Endothelial cell of umbilical vein (primary cell): ENCODE measurements around the gene CCDC74B. TPM values are rescaled to one million over a fixed set of nuclear protein-coding genes. Genes with fewer than 3 reads are reported as not detected.
"Not testable (repeated sequence)": the region's sequence is repeated elsewhere in the genome, so short reads cannot be mapped to it uniquely, and the experiment has no call there.

ENCODE experiments used
- BruUV-seq: library from RNA; stranded (reverse); fragments of 400-500 nt; replicated peaks from 2 replicates; lab custom pipeline; 2021; lab: Mats Ljungman, UMichigan
- CTCF ChIA-PET: fragments of 300-600, 350-600 bp; sonication (Branson Sonifier 250); formaldehyde crosslinking; loops from one replicate; lab custom pipeline; 2021; ENCODE audit warnings: antibody characterized with exemption, inconsistent platforms; lab: Charles Lee
- POLR2A ChIA-PET: fragments of 300-600, 350-600 bp; sonication (Branson Sonifier 250); formaldehyde crosslinking; loops from one replicate; lab custom pipeline; 2021; ENCODE audit warnings: antibody characterized with exemption, inconsistent platforms; lab: Charles Lee
- DNase-seq: peaks from one replicate; pipeline ENCODE4 v3.0.0-alpha.2; 2011; ENCODE audit warnings: low read depth, low spot score
- FAIRE-seq: peaks from 2 replicates; lab custom pipeline; 2011; peaks lifted over from hg19 to GRCh38; lab: Jason Lieb, UNC
- H2AFZ ChIP-seq: 2 replicates; pipeline ENCODE4 v1.6.0; 2012; ENCODE audit warnings: low read depth, low read length, control low read depth, inconsistent platforms
- H3K27ac ChIP-seq: 2 replicates; pipeline ENCODE4 v1.5.1; 2011; ENCODE audit warnings: low read depth, mild to moderate bottlenecking, control low read depth, low read length, moderate library complexity; ENCODE audit not compliant: insufficient read depth
- H3K27me3 ChIP-seq, 2 experiments: 2 replicates each; pipeline versions ENCODE4 v1.6.0 to v1.6.1; 2011; ENCODE audit warnings: low read length in 2 of 2, mixed read lengths in 1 of 2; ENCODE audit not compliant: control insufficient read depth in 2 of 2, insufficient read depth in 2 of 2
- H3K36me3 ChIP-seq, 2 experiments: 2 replicates in 1 of 2; 3 replicates in 1 of 2; pipeline ENCODE4 v1.5.1; 2011; ENCODE audit warnings: low read length in 2 of 2, mild to moderate bottlenecking in 1 of 2, moderate library complexity in 1 of 2; ENCODE audit not compliant: control insufficient read depth in 2 of 2, insufficient read depth in 2 of 2; ENCODE audit errors: extremely low read depth in 1 of 2
- H3K4me1 ChIP-seq: 3 replicates; pipeline ENCODE4 v1.5.1; 2011; ENCODE audit warnings: mild to moderate bottlenecking, low read length; ENCODE audit not compliant: control insufficient read depth, insufficient read depth; ENCODE audit errors: extremely low read depth
- H3K4me2 ChIP-seq: 2 replicates; pipeline ENCODE4 v1.6.1; 2011; ENCODE audit warnings: low read length, control low read depth, mixed read lengths; ENCODE audit not compliant: insufficient read depth
- H3K4me3 ChIP-seq, 3 experiments: fragments of 200-600 bp in 1 of 3; sonication (generic), shearing (Covaris generic) in 1 of 3; replicated peaks in 1 of 3; 2 replicates each; pipeline ENCODE4 v1.5.1; 2011 to 2016; ENCODE audit warnings: control low read depth in 3 of 3, low read length in 3 of 3, mild to moderate bottlenecking in 2 of 3, inconsistent platforms in 1 of 3, low read depth in 1 of 3, moderate library complexity in 1 of 3; ENCODE audit not compliant: insufficient read depth in 1 of 3
- H3K79me2 ChIP-seq: 2 replicates; pipeline ENCODE4 v1.6.0; 2012; ENCODE audit warnings: low read length, inconsistent platforms; ENCODE audit not compliant: control insufficient read depth, insufficient read depth
- H3K9ac ChIP-seq: replicated peaks from 2 replicates; pipeline ENCODE3; 2011; ENCODE audit warnings: low read length, control low read depth; ENCODE audit not compliant: insufficient read depth; ENCODE audit errors: extremely low read depth
- H3K9me1 ChIP-seq: replicated peaks from 3 replicates; pipeline ENCODE4 v1.6.0; 2011; ENCODE audit warnings: mild to moderate bottlenecking, low read length; ENCODE audit not compliant: control insufficient read depth, insufficient read depth; ENCODE audit errors: extremely low read depth
- H3K9me3 ChIP-seq: replicated peaks from 2 replicates; pipeline ENCODE4 v1.5.1; 2012; ENCODE audit warnings: low read length, inconsistent platforms; ENCODE audit not compliant: control insufficient read depth, insufficient read depth
- H4K20me1 ChIP-seq: replicated peaks from 2 replicates; pipeline ENCODE3; 2011; ENCODE audit warnings: mild to moderate bottlenecking, low read length; ENCODE audit not compliant: control insufficient read depth, insufficient read depth; ENCODE audit errors: extremely low read depth
- EZH2 ChIP-seq: IDR thresholded peaks from 2 replicates; pipeline ENCODE4 v1.6.1; 2012; ENCODE audit warnings: borderline replicate concordance, low read depth, mild to moderate bottlenecking, moderate library complexity, low read length, inconsistent platforms; ENCODE audit not compliant: severe bottlenecking
- FOS ChIP-seq: IDR thresholded peaks from 2 replicates; pipeline ENCODE4 v1.6.1; 2011; ENCODE audit warnings: mild to moderate bottlenecking, low read length, moderate library complexity, borderline replicate concordance; ENCODE audit not compliant: insufficient read depth
- GATA2 ChIP-seq: IDR thresholded peaks from 2 replicates; pipeline ENCODE4 v1.7.0; 2011; ENCODE audit warnings: low read depth, mild to moderate bottlenecking, moderate library complexity, mixed read lengths, low read length; ENCODE audit not compliant: insufficient read length, insufficient read depth
- JUN ChIP-seq: IDR thresholded peaks from 2 replicates; pipeline ENCODE4 v1.6.1; 2011; ENCODE audit warnings: borderline replicate concordance, low read depth; ENCODE audit not compliant: insufficient read length, insufficient read depth
- MYC ChIP-seq: IDR thresholded peaks from one replicate; pipeline ENCODE4 v1.6.1; 2011; ENCODE audit warnings: mild to moderate bottlenecking, low read depth, low read length
- POLR2A ChIP-seq: IDR thresholded peaks from 2 replicates; pipeline ENCODE4 v1.6.1; 2012; ENCODE audit warnings: low read depth, mild to moderate bottlenecking, control low read depth, low read length
- POLR2AphosphoS5 ChIP-seq: IDR thresholded peaks from 2 replicates; pipeline ENCODE4 v1.6.1; 2012; ENCODE audit warnings: low read depth, mild to moderate bottlenecking, control low read depth, low read length, moderate library complexity; ENCODE audit not compliant: insufficient read depth
- dilution Hi-C: fragments of 300-500 bp; cut with MboI; formaldehyde crosslinking; loops from one replicate; pipeline ENCODE4 v1.15.0; 2019; ENCODE audit warnings: low sequenced_read_pairs; ENCODE audit not compliant: extremely low pct_ligation_motif_present
- intact Hi-C: fragments of 100-400 bp; cut with micrococcal nuclease; formaldehyde crosslinking; loops from one replicate; pipeline ENCODE4 v1.10.0; 2022
- polyA plus RNA-seq, 4 experiments: library from polyadenylated mRNA; depleted of rRNA in 3 of 4; stranded (reverse) in 3 of 4; unstranded in 1 of 4; fragments of >200 nt; gene quantifications; 2 replicates each; pipeline versions ENCODE4 v1.2.1 to v1.2.3, GENCODE V29; 2011 to 2012; ENCODE audit warnings: missing spikeins in 1 of 4
- total RNA-seq: library from RNA; stranded (reverse); gene quantifications from 2 replicates; pipeline ENCODE4 v1.2.3, GENCODE V29; 2021
- TF ChIP-seq, protein P1 (sequence below), 2 donors: IDR thresholded peaks; 1 replicate in 1 of 2; 2 replicates in 1 of 2; pipeline ENCODE4 v1.5.1; 2011; ENCODE audit warnings: low read length in 2 of 2, mild to moderate bottlenecking in 2 of 2, moderate library complexity in 2 of 2, control low read depth in 1 of 2, inconsistent platforms in 1 of 2, low read depth in 1 of 2; ENCODE audit not compliant: insufficient read depth in 1 of 2; ENCODE audit errors: extremely low read depth in 1 of 2
- TF ChIP-seq, protein P2 (sequence below): IDR thresholded peaks from 2 replicates; pipeline ENCODE4 v1.6.1; 2011; ENCODE audit not compliant: insufficient read depth, insufficient read length

The CCDC74B gene
- total and polyA plus RNA-seq, 2 donors (not counting 3 experiments of a cell fraction or from before 2014, with no cell fraction given), result 4.6 to 4.8 TPM

DNA sequence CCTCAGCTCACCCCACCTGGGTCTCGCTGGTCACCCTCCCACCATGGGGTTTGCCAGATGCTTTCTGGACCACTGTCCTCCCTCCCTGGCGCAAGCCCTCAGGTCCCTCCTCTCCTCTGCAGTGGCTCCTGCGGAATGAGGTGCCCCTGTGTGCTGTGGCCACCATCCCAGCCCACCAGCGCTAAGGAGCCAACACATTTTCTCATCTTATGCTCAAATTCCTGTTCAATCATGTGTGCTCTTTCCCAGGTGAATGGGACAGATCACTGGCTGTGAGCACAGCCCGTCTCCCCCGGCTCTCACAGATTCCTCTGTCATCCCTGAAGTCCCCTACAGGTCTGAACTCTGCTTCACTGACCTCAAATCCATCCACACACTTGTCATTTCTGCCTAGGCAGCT lies 15.2 kb upstream of the CCDC74B start:
- no TSS peak for BruUV-seq
- dilution Hi-C loops, result no loop called here
- Histone ChIP-seq H3K9me3 (no peaks in the 10 kb centered on the region), H3K79me2 (no peaks in the 10 kb centered on the region), H3K4me2 (no peak overlapping the region), H3K27ac (no peak overlapping the region), H3K4me1 (no peaks in the 10 kb centered on the region), H3K4me3 (no peak overlapping the region), H2AFZ (no peak overlapping the region), H3K36me3 (peaks cover 0 to 15% of the 10 kb centered on the region in 2 experiments), H3K27me3 (no peaks in the 10 kb centered on the region), H3K9me1 (no peaks in the 10 kb centered on the region), H3K9ac (no peak overlapping the region), H4K20me1 (no peaks in the 10 kb centered on the region)
- FAIRE-seq, result no peak
- TF ChIP-seq JUN (no peak), FOS (no peak), EZH2 (no peak), MYC (no peak), POLR2AphosphoS5 (no peak), POLR2A (no peak), GATA2 (no peak)
- TF ChIP-seq, protein P1, sequence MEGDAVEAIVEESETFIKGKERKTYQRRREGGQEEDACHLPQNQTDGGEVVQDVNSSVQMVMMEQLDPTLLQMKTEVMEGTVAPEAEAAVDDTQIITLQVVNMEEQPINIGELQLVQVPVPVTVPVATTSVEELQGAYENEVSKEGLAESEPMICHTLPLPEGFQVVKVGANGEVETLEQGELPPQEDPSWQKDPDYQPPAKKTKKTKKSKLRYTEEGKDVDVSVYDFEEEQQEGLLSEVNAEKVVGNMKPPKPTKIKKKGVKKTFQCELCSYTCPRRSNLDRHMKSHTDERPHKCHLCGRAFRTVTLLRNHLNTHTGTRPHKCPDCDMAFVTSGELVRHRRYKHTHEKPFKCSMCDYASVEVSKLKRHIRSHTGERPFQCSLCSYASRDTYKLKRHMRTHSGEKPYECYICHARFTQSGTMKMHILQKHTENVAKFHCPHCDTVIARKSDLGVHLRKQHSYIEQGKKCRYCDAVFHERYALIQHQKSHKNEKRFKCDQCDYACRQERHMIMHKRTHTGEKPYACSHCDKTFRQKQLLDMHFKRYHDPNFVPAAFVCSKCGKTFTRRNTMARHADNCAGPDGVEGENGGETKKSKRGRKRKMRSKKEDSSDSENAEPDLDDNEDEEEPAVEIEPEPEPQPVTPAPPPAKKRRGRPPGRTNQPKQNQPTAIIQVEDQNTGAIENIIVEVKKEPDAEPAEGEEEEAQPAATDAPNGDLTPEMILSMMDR (IDR thresholded peaks at IDR 0.05; ENCODE audit: extremely low read depth in 1 of 2, insufficient read depth in 1 of 2, low read depth in 1 of 2, low read length in 2 of 2), result no peak
- TF ChIP-seq, protein P2, sequence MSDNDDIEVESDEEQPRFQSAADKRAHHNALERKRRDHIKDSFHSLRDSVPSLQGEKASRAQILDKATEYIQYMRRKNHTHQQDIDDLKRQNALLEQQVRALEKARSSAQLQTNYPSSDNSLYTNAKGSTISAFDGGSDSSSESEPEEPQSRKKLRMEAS, result no peak
- ChIA-PET POLR2A (no interaction called here), CTCF (no interaction called here)
- DNase-seq, result no peak
- intact Hi-C loops, result no loop called here

DNA sequence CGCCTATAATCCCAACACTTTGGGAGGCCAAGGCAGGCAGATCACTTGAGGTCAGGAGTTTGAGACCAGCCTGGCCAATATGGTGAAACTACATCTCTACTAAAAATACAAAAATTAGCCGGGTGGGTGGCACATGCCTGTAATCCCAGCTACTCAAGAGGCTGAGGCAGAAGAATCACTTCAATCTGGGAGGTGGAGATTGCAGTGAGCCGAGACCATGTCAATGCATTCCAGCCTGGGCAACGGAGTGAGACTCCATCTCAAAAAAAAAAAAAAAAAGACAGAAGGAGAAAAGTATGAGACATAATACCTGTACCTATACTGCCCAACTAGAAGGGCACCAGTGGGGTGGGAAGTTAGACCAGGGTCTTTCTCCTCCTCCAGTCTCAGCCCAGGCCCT lies 14.5 kb upstream of the CCDC74B start:
- H2AFZ ChIP-seq, BruUV-seq, H3K4me3 ChIP-seq, H3K4me2 ChIP-seq, FAIRE-seq, H4K20me1 ChIP-seq, H3K9ac ChIP-seq, H3K27ac ChIP-seq, H3K9me1 ChIP-seq, POLR2A ChIA-PET, H3K27me3 ChIP-seq, H3K9me3 ChIP-seq, DNase-seq, H3K4me1 ChIP-seq, intact Hi-C loops, H3K79me2 ChIP-seq, dilution Hi-C loops: not testable (repeated sequence)
- peaks cover 0 to 15% of the 10 kb centered on the region in 2 experiments for H3K36me3 ChIP-seq
- CTCF ChIA-PET, result interaction anchor here (0.7 kb wide), 1 partner anchor 207 kb away, joined by 3 read pairs; no protein-coding TSS in a partner anchor
